MCF 10A (cell line): ENCODE measurements around the gene DYSF. TPM values are rescaled to one million over a fixed set of nuclear protein-coding genes. Genes with fewer than 3 reads are reported as not detected.

Source experiments
- BruUV-seq: library from RNA; stranded (reverse); fragments of 400-500 nt; replicated peaks from 2 replicates; lab custom pipeline; 2021; lab: Mats Ljungman, UMichigan
- CTCF ChIA-PET: fragments of 300-600 bp; sonication (Branson Sonifier 250); formaldehyde crosslinking; extraction: SDS; loops from one replicate; lab custom pipeline; 2021; ENCODE audit warnings: antibody characterized with exemption, inconsistent platforms; lab: Yijun Ruan, JAX
- POLR2A ChIA-PET: fragments of 300-600, 350-650 bp; sonication (Branson Sonifier 250); formaldehyde crosslinking; extraction: SDS; loops from one replicate; lab custom pipeline; 2020; ENCODE audit warnings: antibody characterized with exemption, inconsistent platforms; lab: Yijun Ruan, JAX
- DNase-seq: peaks from one replicate; pipeline ENCODE4 v3.0.0-alpha.2; 2018; ENCODE audit not compliant: unreplicated experiment
- H3K27ac Mint-ChIP-seq: one replicate; pipeline ENCODE4 v1.8.0; 2022; ENCODE audit warnings: mild to moderate bottlenecking, low read depth, mixed read lengths; ENCODE audit not compliant: unreplicated experiment
- H3K27me3 Mint-ChIP-seq: one replicate; pipeline ENCODE4 v1.8.0; 2022; ENCODE audit warnings: mixed read lengths; ENCODE audit not compliant: insufficient read depth, unreplicated experiment
- H3K36me3 Mint-ChIP-seq: one replicate; pipeline ENCODE4 v1.8.0; 2022; ENCODE audit warnings: mild to moderate bottlenecking, moderate library complexity, mixed read lengths; ENCODE audit not compliant: insufficient read depth, unreplicated experiment
- H3K4me1 Mint-ChIP-seq: one replicate; pipeline ENCODE4 v1.8.0; 2022; ENCODE audit warnings: mixed read lengths; ENCODE audit not compliant: insufficient read depth, unreplicated experiment
- H3K4me3 Mint-ChIP-seq: one replicate; pipeline ENCODE4 v1.8.0; 2022; ENCODE audit warnings: mild to moderate bottlenecking, moderate library complexity, mixed read lengths; ENCODE audit not compliant: unreplicated experiment
- H3K9me3 Mint-ChIP-seq: one replicate; pipeline ENCODE4 v1.8.0; 2022; ENCODE audit warnings: mixed read lengths; ENCODE audit not compliant: unreplicated experiment
- intact Hi-C: fragments of 100-400 bp; cut with micrococcal nuclease; formaldehyde crosslinking; loops from 2 replicates; pipeline ENCODE4 v1.14.1; 2022
- total RNA-seq: library from RNA; stranded (reverse); gene quantifications from 2 replicates; pipeline ENCODE4 v1.2.3, GENCODE V29; 2022
- TF ChIP-seq, protein P1 (sequence below): fragments of 200-600 bp; IDR thresholded peaks from one replicate; pipeline ENCODE4 v1.8.0; 2022; ENCODE audit warnings: antibody characterized with exemption, mild to moderate bottlenecking; ENCODE audit not compliant: unreplicated experiment

DYSF gene
- total RNA-seq, 1 experiment from 2014 or later: 2.0 TPM

GRCh38 chr2:71727562-71727961, 274.2 kb downstream of the DYSF start:
- BruUV-seq: no TSS peak
- Mint-ChIP-seq H3K4me1 (no peaks in the 10 kb centered on the region), H3K36me3 (no peaks in the 10 kb centered on the region), H3K27ac (no peak overlapping the region), H3K27me3 (peaks cover 9% of the 10 kb centered on the region), H3K4me3 (no peak overlapping the region), H3K9me3 (peaks cover under 1% of the 10 kb centered on the region)
- intact Hi-C loops: no loop called here
- ChIA-PET POLR2A (no interaction called here), CTCF (no interaction called here)
- DNase-seq: no peak
- TF ChIP-seq, protein P1, sequence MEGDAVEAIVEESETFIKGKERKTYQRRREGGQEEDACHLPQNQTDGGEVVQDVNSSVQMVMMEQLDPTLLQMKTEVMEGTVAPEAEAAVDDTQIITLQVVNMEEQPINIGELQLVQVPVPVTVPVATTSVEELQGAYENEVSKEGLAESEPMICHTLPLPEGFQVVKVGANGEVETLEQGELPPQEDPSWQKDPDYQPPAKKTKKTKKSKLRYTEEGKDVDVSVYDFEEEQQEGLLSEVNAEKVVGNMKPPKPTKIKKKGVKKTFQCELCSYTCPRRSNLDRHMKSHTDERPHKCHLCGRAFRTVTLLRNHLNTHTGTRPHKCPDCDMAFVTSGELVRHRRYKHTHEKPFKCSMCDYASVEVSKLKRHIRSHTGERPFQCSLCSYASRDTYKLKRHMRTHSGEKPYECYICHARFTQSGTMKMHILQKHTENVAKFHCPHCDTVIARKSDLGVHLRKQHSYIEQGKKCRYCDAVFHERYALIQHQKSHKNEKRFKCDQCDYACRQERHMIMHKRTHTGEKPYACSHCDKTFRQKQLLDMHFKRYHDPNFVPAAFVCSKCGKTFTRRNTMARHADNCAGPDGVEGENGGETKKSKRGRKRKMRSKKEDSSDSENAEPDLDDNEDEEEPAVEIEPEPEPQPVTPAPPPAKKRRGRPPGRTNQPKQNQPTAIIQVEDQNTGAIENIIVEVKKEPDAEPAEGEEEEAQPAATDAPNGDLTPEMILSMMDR: no peak

DNA sequence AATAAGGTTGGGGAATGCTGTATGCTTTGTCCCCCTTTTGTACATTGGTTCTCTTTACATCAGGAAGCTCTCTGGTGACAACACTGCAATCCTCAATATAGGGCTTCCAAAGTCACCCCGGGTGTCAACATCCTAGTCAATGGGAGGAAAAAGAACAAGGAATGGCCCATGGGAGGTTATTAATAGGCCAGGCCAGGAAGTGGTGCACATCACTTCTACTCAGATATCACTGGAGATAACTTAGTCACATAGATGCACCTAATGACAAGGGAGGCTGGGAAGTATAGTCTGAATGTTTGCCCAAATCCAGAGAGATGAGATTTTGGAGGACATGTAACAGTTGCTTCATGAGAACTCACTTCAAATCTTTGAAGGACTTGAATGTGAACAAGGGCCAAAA, 274.7 kb downstream of the DYSF start:
- TF ChIP-seq, protein P1: no peak
- no peak overlapping the region for H3K4me3 Mint-ChIP-seq
- H3K27me3 Mint-ChIP-seq: peaks cover 10% of the 10 kb centered on the region
- DNase-seq: no peak
- ChIA-PET CTCF (no interaction called here), POLR2A (no interaction called here)
- H3K4me1 Mint-ChIP-seq: no peaks in the 10 kb centered on the region
- intact Hi-C loops: no loop called here
- no peak overlapping the region for H3K27ac Mint-ChIP-seq
- H3K9me3 Mint-ChIP-seq: no peaks in the 10 kb centered on the region
- no peaks in the 10 kb centered on the region for H3K36me3 Mint-ChIP-seq
- no TSS peak for BruUV-seq

DNA sequence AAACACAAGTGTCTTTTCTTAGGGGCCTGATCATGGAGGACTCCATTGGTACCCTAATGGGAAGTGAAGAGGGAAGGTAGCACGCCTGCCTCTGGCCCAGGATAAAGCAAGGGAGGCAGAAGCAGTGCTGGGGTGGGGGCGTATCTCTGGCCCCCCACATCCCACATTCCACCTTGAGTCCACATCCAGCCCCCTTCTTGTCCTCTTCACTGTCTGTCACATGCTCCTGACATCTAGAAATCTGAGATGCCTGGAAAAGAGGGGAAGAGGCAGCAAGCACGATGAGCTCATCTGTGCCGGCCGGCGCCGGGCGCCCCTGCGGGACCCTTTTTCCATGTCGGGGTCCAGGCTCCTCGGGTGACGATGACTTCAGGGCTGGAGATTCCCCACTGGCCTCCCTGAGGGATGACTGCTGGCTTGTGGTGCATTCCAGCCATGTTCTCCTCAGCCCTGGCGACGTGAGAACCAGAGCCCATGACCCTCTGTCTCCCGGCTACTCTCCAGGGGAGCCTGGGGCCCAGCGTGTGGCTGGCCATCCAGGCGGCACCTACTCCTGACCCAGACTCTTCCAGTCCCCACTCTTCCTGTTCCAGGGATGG, 277.5 kb downstream of the DYSF start:
- intact Hi-C loops: no loop called here
- ChIA-PET POLR2A (no interaction called here), CTCF (no interaction called here)
- no peak overlapping the region for H3K4me3 Mint-ChIP-seq
- H3K27me3 Mint-ChIP-seq: peaks cover 27% of the 10 kb centered on the region
- no peaks in the 10 kb centered on the region for H3K36me3 Mint-ChIP-seq
- TF ChIP-seq, protein P1: no peak
- BruUV-seq: no TSS peak
- no peaks in the 10 kb centered on the region for H3K9me3 Mint-ChIP-seq
- no peak overlapping the region for H3K27ac Mint-ChIP-seq
- DNase-seq: no peak
- H3K4me1 Mint-ChIP-seq: no peaks in the 10 kb centered on the region

DNA sequence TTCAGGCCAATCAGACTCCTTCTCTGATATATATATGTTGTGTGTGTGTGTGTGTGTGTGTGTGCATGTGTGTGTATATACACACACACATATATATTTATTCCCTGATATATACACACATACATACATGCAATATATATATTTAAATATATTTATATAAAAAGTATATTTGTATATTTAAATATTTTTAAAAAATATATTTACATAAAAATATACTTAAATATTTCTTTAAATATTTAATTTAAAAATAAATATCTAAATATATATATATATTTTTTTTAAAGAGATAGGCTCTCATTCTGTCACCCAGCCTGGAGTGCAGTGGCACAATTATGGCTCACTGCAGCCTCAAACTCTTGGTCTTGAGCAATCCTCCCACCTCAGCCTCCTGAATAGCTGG, 281.3 kb downstream of the DYSF start:
- no peaks in the 10 kb centered on the region for H3K4me1 Mint-ChIP-seq
- BruUV-seq: no TSS peak
- H3K9me3 Mint-ChIP-seq: no peaks in the 10 kb centered on the region
- TF ChIP-seq, protein P1: no peak
- no peak overlapping the region for H3K27ac Mint-ChIP-seq
- H3K36me3 Mint-ChIP-seq: no peaks in the 10 kb centered on the region
- CTCF ChIA-PET: interaction anchor here (0.6 to 0.7 kb wide), 3 partner anchors 188 to 1429 kb away, joined by 3 to 5 read pairs (median 3); no protein-coding TSS in a partner anchor
- no peak for DNase-seq
- intact Hi-C loops: no loop called here
- H3K4me3 Mint-ChIP-seq: no peak overlapping the region
- H3K27me3 Mint-ChIP-seq: peaks cover 44% of the 10 kb centered on the region
- POLR2A ChIA-PET: no interaction called here
